KMS-11 (cell line): Measurements from ENCODE around the gene MTPN.

Source experiments
- H2AFZ ChIP-seq: fragments of 200-600 bp; sonication (generic); 2 replicates; pipeline ENCODE4 v1.6.1; 2016; ENCODE audit warnings: antibody characterized with exemption, mixed run types, low read depth
- H3K27ac ChIP-seq: fragments of 200-600 bp; sonication (generic); 2 replicates; pipeline ENCODE4 v1.6.1; 2016; ENCODE audit warnings: mild to moderate bottlenecking, mixed run types
- H3K27me3 ChIP-seq: fragments of 200-600 bp; sonication (generic); 2 replicates; pipeline ENCODE4 v1.6.1; 2017; ENCODE audit warnings: mild to moderate bottlenecking, low read depth, mixed run types, moderate library complexity; ENCODE audit not compliant: insufficient read depth
- H3K36me3 ChIP-seq: fragments of 200-600 bp; sonication (generic); 2 replicates; pipeline ENCODE4 v1.6.1; 2017; ENCODE audit warnings: mild to moderate bottlenecking, mixed run types; ENCODE audit not compliant: insufficient read depth
- H3K4me1 ChIP-seq: fragments of 200-600 bp; sonication (generic); 2 replicates; pipeline ENCODE4 v1.6.1; 2016; ENCODE audit warnings: mild to moderate bottlenecking, low read depth, mixed run types; ENCODE audit not compliant: poor library complexity, severe bottlenecking
- H3K4me2 ChIP-seq: fragments of 200-600 bp; sonication (generic); 2 replicates; pipeline ENCODE4 v1.7.0; 2016; ENCODE audit warnings: mild to moderate bottlenecking, mixed run types
- H3K4me3 ChIP-seq: fragments of 200-600 bp; sonication (generic); IDR thresholded peaks from 2 replicates; pipeline ENCODE4 v1.6.1; 2017; ENCODE audit warnings: low read depth, low read length, mixed read lengths; ENCODE audit not compliant: insufficient read depth
- H3K79me2 ChIP-seq: fragments of 200-600 bp; sonication (generic); 2 replicates; pipeline ENCODE4 v1.6.1; 2016; ENCODE audit warnings: low read depth, mixed run types; ENCODE audit not compliant: insufficient read depth
- H3K9ac ChIP-seq: fragments of 200-600 bp; sonication (generic); 2 replicates; pipeline ENCODE4 v1.6.1; 2016; ENCODE audit warnings: mild to moderate bottlenecking, mixed run types
- H4K20me1 ChIP-seq: fragments of 200-600 bp; sonication (generic); 2 replicates; pipeline ENCODE4 v1.6.1; 2016; ENCODE audit warnings: mild to moderate bottlenecking, mixed run types; ENCODE audit not compliant: insufficient read depth
- TF ChIP-seq, protein P1 (sequence below): fragments of 200-600 bp; sonication (generic); conservative IDR thresholded peaks from 2 replicates; pipeline ENCODE4 v1.6.1; 2017; ENCODE audit warnings: low read depth, mild to moderate bottlenecking, antibody characterized with exemption, low read length, moderate library complexity, mixed read lengths

Gene MTPN

DNA sequence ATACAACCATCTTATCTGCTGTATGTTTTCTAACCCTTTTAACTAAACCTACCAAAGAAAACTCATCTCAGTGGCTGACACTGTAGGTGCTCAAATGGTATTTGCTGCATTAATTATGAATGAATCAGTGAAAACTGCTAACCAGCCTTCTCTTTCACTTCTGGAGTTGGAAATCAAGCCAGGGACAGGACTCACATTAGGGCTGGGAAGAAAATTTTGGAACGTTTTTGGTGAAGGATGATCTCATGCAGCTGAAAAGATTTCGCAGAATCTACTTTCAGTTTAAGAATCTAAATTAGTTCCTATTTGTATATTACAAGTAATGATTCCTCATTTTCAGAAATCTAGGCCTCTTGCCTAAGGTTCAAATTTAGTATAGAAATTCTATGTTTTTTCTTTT is 12.9 kb downstream of the MTPN start:
- H3K9ac ChIP-seq: no peak overlapping the region
- no peak overlapping the region for H3K4me3 ChIP-seq
- no peak overlapping the region for H3K4me2 ChIP-seq
- peaks cover 33% of the 10 kb centered on the region for H3K4me1 ChIP-seq
- TF ChIP-seq, protein P1, sequence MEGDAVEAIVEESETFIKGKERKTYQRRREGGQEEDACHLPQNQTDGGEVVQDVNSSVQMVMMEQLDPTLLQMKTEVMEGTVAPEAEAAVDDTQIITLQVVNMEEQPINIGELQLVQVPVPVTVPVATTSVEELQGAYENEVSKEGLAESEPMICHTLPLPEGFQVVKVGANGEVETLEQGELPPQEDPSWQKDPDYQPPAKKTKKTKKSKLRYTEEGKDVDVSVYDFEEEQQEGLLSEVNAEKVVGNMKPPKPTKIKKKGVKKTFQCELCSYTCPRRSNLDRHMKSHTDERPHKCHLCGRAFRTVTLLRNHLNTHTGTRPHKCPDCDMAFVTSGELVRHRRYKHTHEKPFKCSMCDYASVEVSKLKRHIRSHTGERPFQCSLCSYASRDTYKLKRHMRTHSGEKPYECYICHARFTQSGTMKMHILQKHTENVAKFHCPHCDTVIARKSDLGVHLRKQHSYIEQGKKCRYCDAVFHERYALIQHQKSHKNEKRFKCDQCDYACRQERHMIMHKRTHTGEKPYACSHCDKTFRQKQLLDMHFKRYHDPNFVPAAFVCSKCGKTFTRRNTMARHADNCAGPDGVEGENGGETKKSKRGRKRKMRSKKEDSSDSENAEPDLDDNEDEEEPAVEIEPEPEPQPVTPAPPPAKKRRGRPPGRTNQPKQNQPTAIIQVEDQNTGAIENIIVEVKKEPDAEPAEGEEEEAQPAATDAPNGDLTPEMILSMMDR: no peak
- H3K27ac ChIP-seq: no peak overlapping the region
- no peaks in the 10 kb centered on the region for H3K36me3 ChIP-seq
- no peaks in the 10 kb centered on the region for H3K27me3 ChIP-seq
- H2AFZ ChIP-seq: no peak overlapping the region
- H3K79me2 ChIP-seq: peaks cover 93% of the 10 kb centered on the region
- peaks cover 49% of the 10 kb centered on the region for H4K20me1 ChIP-seq

DNA sequence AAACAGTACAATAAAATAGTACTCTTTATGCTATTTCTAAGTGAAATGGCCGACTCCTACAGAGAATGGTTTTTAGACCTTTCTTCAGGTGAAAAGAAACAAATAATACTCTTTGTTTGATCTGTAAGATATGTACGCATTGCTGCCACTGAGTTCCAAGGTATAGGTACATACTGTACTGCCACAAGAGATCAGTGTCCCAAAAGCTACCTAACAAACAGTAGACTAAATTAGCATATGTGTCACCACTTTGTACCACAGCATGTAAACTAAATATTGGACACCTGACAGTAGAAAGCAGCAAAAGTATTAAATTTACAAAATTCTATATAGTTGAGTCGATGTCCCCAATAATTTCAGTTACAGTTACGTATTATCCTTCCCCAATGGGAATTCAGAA is 14.4 kb downstream of the MTPN start:
- Histone ChIP-seq H2AFZ (no peak overlapping the region), H3K36me3 (no peaks in the 10 kb centered on the region), H3K27ac (no peak overlapping the region), H4K20me1 (peaks cover 57% of the 10 kb centered on the region), H3K4me2 (no peak overlapping the region), H3K27me3 (no peaks in the 10 kb centered on the region), H3K4me1 (peaks cover 31% of the 10 kb centered on the region), H3K79me2 (peaks cover 97% of the 10 kb centered on the region), H3K4me3 (no peak overlapping the region), H3K9ac (no peak overlapping the region)
- TF ChIP-seq, protein P1: no peak

DNA sequence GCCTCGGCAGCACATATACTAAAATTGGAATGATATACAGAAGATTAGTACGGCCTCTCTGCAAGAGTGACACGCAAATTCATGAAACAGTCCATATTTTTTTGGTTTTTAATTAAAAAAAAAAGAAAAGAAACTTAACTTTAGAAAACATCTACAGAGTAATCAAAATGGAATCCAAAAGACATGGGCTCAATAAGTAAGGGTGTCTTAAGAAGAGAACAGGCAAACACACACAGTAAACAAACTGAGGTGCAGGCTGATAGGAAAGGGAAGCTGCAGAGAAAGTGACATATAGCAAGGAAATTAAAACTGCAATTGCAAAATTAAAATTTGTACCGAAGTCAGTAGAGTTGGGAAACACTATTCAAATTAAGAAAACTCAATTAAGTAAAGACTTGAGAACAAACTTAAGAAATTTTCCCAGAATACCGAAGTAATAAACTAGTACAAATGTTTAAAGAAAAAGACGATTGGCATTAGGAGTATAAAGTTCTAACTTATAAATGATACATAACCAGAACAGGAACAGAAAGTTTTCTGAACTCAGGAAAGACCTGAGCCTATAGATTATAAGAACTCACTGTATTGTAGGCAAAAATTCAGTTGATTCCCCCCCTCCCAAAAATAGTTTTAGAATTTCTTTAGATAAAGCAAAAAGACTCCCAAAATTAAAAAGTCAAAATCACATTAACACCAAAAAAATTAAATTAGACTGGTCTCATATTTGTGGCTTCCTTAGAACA is 16.3 kb downstream of the MTPN start:
- no peaks in the 10 kb centered on the region for H3K36me3 ChIP-seq
- H4K20me1 ChIP-seq: peaks cover 59% of the 10 kb centered on the region
- no peaks in the 10 kb centered on the region for H3K27me3 ChIP-seq
- no peak overlapping the region for H2AFZ ChIP-seq
- no peak overlapping the region for H3K4me2 ChIP-seq
- no peak overlapping the region for H3K4me3 ChIP-seq
- H3K9ac ChIP-seq: no peak overlapping the region
- H3K27ac ChIP-seq: no peak overlapping the region
- peaks cover 32% of the 10 kb centered on the region for H3K4me1 ChIP-seq
- peaks cover 85% of the 10 kb centered on the region for H3K79me2 ChIP-seq
- TF ChIP-seq, protein P1: no peak

DNA sequence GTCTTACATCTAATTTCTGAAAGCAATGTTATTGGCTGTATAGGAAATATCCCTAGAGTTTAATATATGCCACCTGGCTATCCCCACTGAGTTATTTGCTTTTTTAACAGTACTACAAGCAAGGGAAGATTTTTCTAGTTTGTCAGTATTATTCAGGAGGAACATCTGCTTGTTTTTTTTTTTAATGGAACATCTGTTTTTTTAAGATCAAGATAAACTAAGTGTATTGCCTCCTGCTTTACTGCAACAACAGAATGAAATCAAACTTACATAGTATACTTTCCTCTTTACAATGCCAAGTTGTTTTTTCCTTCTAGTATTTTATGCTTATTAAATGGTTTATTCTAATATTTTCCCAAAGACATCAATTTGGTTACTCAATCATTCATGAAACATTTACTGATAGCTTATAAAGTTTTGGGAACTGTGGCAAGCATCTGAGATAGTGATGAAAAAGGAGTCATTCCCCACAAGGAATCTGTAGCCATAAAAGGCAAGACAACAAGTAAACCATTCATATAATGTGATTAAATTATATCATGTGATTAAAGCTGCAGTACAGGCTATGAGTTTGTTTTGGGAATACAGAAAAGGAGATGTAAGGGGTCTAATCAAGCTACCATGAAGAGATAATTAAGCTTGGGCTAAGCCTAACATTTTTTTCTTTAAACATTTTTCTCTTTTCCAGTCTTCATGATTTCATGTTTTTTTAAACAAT is 17.4 kb downstream of the MTPN start:
- Histone ChIP-seq H3K27ac (no peak overlapping the region), H3K4me1 (peaks cover 23% of the 10 kb centered on the region), H3K79me2 (peaks cover 87% of the 10 kb centered on the region), H3K9ac (no peak overlapping the region), H4K20me1 (peaks cover 49% of the 10 kb centered on the region), H2AFZ (no peak overlapping the region), H3K4me3 (no peak overlapping the region), H3K36me3 (no peaks in the 10 kb centered on the region), H3K4me2 (no peak overlapping the region), H3K27me3 (no peaks in the 10 kb centered on the region)
- TF ChIP-seq, protein P1: no peak
